Loucy (cell line): ENCODE data around the gene CD72.
A peak's percentile ranks its signal among the peaks of the same experiment; 100 is the strongest.

ENCODE experiments used
- H2AFZ ChIP-seq: fragments of 200-600 bp; sonication (generic); 2 replicates; pipeline ENCODE4 v1.6.0; 2016; ENCODE audit warnings: antibody characterized with exemption, mild to moderate bottlenecking, low read length, moderate library complexity
- H3F3A ChIP-seq: fragments of 200-600 bp; 2 replicates; pipeline ENCODE4 v1.6.0; 2016; ENCODE audit warnings: antibody characterized with exemption, low read depth, mild to moderate bottlenecking
- H3K27me3 ChIP-seq: fragments of 200-600 bp; sonication (generic); 2 replicates; pipeline ENCODE4 v1.6.1; 2014; ENCODE audit warnings: low read length, mild to moderate bottlenecking; ENCODE audit not compliant: insufficient read depth, poor library complexity, severe bottlenecking
- H3K36me3 ChIP-seq: fragments of 200-600 bp; sonication (generic); 2 replicates; pipeline ENCODE4 v1.6.1; 2016; ENCODE audit warnings: low read length; ENCODE audit not compliant: insufficient read depth
- H3K4me1 ChIP-seq: fragments of 200-600 bp; sonication (generic); 2 replicates; pipeline ENCODE4 v1.5.1; 2014; ENCODE audit warnings: low read length, mild to moderate bottlenecking; ENCODE audit not compliant: insufficient read depth, poor library complexity, severe bottlenecking
- H3K4me2 ChIP-seq: fragments of 200-600 bp; sonication (generic); 2 replicates; pipeline ENCODE4 v1.6.0; 2014; ENCODE audit warnings: antibody characterized with exemption, low read length, low read depth, mild to moderate bottlenecking; ENCODE audit not compliant: poor library complexity, severe bottlenecking
- H3K4me3 ChIP-seq: fragments of 200-600 bp; sonication (generic); 2 replicates; pipeline ENCODE4 v1.5.1; 2014; ENCODE audit warnings: low read length, mild to moderate bottlenecking, mixed read lengths; ENCODE audit not compliant: poor library complexity, severe bottlenecking
- H3K79me2 ChIP-seq: fragments of 200-600 bp; sonication (generic); 2 replicates; pipeline ENCODE4 v1.6.1; 2014; ENCODE audit warnings: low read length; ENCODE audit not compliant: insufficient read depth
- H3K9ac ChIP-seq: fragments of 200-600 bp; sonication (generic); 2 replicates; pipeline ENCODE4 v1.6.0; 2014; ENCODE audit warnings: mild to moderate bottlenecking, low read depth, low read length, moderate library complexity; ENCODE audit not compliant: poor library complexity, severe bottlenecking
- H3K9me2 ChIP-seq: fragments of 200-600 bp; sonication (generic); replicated peaks from 2 replicates; pipeline ENCODE4 v1.6.1; 2016; ENCODE audit warnings: low read depth, low read length, mixed read lengths
- H3K9me3 ChIP-seq: fragments of 200-600 bp; sonication (generic); 2 replicates; pipeline ENCODE4 v1.6.1; 2014; ENCODE audit warnings: mild to moderate bottlenecking, antibody characterized with exemption, low read length, low read depth; ENCODE audit not compliant: insufficient read depth
- H4K20me1 ChIP-seq: fragments of 200-600 bp; sonication (generic); 2 replicates; pipeline ENCODE4 v1.6.0; 2014; ENCODE audit warnings: antibody characterized with exemption, low read length, mild to moderate bottlenecking; ENCODE audit not compliant: insufficient read depth, poor library complexity, severe bottlenecking
- CTCF ChIP-seq: fragments of 200-600 bp; sonication (generic); conservative IDR thresholded peaks from 2 replicates; pipeline ENCODE4 v1.5.1; 2014; ENCODE audit warnings: mild to moderate bottlenecking, antibody characterized with exemption, low read length
- EZH2phosphoT487 ChIP-seq: fragments of 200-600 bp; IDR thresholded peaks from 2 replicates; pipeline ENCODE4 v1.6.1; 2018; ENCODE audit warnings: antibody characterized with exemption, mild to moderate bottlenecking, moderate library complexity, borderline replicate concordance

Gene CD72

GRCh38 chr9:35618854-35619799 is 914 bp upstream of the CD72 start:
- Histone ChIP-seq H3F3A (peaks cover 11% of the 10 kb centered on the region), H3K4me3 (peak overlapping the region; percentile 74), H3K9me3 (no peaks in the 10 kb centered on the region), H3K9ac (peak overlapping the region; percentile 89), H2AFZ (peak overlapping the region; percentile 40), H3K4me1 (peaks cover 61% of the 10 kb centered on the region), H3K27me3 (no peaks in the 10 kb centered on the region), H3K36me3 (no peaks in the 10 kb centered on the region), H4K20me1 (no peaks in the 10 kb centered on the region), H3K9me2 (no peaks in the 10 kb centered on the region), H3K79me2 (peaks cover 31% of the 10 kb centered on the region; the same call in 1 of the 2 replicates), H3K4me2 (peak overlapping the region; percentile 99)
- TF ChIP-seq CTCF (no peak), EZH2phosphoT487 (no peak)

GRCh38 chr9:35617548-35617947 is 665 bp downstream of the CD72 start:
- Histone ChIP-seq H3K9ac (peak overlapping the region; percentile 89), H2AFZ (no peak overlapping the region), H3K4me1 (peaks cover 61% of the 10 kb centered on the region)

More at GRCh38 chr9:35617548-35617947, 665 bp downstream of the CD72 start:
- Histone ChIP-seq H4K20me1 (no peaks in the 10 kb centered on the region), H3K9me3 (no peaks in the 10 kb centered on the region), H3K27me3 (no peaks in the 10 kb centered on the region), H3K79me2 (peaks cover 31% of the 10 kb centered on the region; the same call in 1 of the 2 replicates), H3K9me2 (no peaks in the 10 kb centered on the region), H3K4me3 (peak overlapping the region; percentile 74), H3F3A (peaks cover 11% of the 10 kb centered on the region), H3K4me2 (peak overlapping the region; percentile 99), H3K36me3 (no peaks in the 10 kb centered on the region)
- TF ChIP-seq CTCF (no peak), EZH2phosphoT487 (no peak)
